CD4-positive, alpha-beta T cell treated with Interleukin-17A for 1 hour (primary cell): ENCODE measurements around the gene HERPUD1.
"Not testable (repeated sequence)": the region's sequence is repeated elsewhere in the genome, so short reads cannot be mapped to it uniquely, and the experiment has no call there.

ENCODE experiments used
- DNase-seq: peaks from one replicate; pipeline ENCODE4 v3.0.0-alpha.2; 2020

The HERPUD1 gene

GRCh38 chr16:56931892-56932720, at the start of gene HERPUD1:
Gene HERPUD1 (plus strand): TSS chr16:56932142. CDS start chr16:56932245, 103 bp downstream.
- peak; percentile 99 for DNase-seq

DNA sequence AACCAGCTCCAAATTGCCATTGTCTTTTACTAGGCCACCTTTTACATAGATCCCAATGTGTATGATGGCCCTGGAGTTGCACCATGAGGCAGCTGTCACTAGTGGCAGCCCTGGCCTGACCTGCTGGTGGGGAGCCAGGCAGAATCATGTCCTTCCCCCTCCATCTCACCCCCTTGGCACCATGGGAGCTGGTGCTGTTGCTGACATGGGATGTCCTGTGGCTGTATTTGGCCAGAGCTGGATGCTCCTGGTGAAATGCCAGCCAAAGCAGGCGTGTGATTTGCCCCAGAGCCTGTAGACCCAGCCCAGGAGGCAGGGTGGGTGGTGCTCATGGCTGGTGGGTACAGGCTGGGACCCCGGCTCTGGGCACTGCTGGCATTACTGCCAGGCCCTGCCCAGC, 48.4 kb upstream of the HERPUD1 start:
- no peak for DNase-seq

DNA sequence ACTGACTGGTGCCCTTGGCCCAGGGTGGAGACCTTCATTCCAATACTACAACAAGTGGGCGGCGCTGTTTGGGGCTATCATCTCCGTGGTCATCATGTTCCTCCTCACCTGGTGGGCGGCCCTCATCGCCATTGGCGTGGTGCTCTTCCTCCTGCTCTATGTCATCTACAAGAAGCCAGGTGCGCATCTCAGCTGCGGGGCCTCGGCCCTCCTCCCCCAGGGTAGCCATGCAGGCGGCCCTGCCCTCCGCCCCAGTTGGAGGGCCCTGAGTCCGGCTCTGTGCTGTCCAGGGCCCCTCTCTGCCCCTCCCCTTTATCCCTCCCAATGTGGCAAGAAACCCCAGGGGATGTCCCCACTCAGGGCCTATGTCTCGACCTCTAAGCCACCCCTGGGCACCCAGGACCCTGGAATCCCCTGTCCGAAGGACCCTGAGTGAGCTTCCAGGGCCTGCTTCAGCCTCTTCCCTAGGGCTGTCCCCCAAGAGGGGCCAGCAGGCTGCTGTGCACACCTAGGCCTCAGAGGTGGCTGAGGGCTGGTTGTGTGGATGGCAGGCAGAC, 47.8 kb upstream of the HERPUD1 start:
- no peak for DNase-seq

GRCh38 chr16:56884929-56885328, 47.0 kb upstream of the HERPUD1 start:
- DNase-seq: not testable (repeated sequence)

DNA sequence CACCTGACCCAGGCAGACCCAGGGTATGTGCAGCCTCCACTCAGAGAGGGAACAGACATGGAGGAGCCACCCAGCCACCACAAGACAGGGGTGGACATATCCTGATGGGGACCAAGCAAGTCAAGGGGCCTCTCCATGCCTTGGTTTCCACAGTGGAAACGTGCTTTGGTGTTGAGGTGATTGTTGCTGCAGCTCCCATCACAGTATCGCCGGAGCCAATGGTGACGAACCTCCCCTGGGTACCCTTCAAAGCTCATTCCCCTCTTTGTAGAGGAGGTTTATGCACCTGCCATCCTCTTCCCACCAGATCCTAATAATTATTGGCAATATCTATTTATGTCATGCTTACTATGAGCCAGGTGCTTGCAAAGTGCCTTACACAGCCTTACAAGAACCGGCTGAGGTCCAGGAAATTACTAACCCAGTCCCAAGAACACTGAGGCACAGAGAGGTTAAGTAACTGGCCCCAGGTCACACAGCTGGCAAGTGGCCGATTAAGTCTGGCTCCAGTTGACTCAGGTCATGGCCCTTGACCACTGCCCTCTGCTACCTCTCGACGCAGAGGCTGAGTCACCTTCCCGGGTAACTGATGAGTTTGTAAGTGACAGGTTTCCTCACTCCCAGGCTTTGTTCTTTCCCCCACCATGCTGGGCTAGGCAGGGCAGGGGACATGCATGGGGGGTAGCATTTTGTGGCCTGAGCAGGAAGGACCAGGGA, 46.3 kb upstream of the HERPUD1 start:
- DNase-seq: no peak

DNA sequence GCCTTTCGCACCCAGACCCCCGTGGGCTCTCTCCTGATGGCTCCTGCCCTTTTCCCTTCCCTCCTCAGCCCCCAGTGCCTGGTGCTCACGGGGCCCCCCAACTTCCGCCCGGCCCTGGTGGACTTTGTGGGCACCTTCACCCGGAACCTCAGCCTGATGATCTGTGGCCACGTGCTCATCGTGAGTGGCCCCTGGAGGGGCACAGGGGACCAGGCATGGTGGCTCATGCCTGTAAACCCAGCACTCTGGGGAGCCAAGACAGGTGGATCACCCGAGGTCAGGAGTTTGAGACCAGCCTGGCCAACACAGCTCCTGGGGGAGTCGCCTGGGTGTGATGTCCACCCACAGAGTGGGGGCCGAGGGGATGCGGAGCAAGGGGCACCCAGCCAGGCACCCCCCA, 45.6 kb upstream of the HERPUD1 start:
- no peak for DNase-seq

- no peak for DNase-seq
Observed at GRCh38 chr16:56886826-56887225, 45.1 kb upstream of the HERPUD1 start.

DNA sequence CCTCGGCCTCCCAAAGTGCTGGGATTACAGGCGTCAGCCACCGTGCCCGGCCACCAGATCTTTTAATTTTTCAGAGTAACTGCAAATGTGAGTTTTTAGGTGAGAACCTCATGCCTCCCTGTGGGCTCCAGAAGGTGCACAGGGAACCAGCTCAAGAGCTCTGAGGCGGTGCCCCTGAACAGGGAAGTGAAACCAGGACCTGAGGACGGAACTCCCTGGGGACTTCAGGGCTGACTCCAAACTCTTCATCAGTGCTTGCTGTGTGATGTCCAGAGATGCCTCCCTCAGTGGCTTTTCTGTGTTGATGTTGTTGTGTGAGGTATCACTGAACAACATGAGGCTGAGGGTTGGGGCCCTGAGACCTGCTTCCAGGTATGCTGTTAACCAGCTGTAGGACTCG, 43.1 kb upstream of the HERPUD1 start:
- DNase-seq: no peak

- DNase-seq: no peak
Observed at GRCh38 chr16:56889206-56889605, 42.7 kb upstream of the HERPUD1 start.

- no peak for DNase-seq
Observed at GRCh38 chr16:56891685-56892084, 40.3 kb upstream of the HERPUD1 start.

DNA sequence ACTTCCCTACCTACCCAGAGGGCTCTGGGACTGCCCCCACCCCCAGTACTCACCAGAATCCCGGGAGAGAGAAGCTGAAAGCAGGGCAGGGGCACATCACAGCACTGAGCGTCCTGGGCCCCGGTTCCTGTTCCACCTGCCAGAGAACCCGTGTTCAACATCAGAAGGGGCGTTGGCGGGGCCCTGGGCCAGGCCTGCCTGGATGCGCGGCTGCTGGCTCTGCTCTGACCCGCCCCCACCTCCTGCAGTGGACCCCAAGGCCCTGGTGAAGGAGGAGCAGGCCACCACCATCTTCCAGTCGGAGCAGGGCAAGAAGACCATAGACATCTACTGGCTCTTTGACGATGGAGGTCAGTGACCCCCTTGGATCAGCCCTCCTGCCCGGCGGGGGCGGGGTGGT, 39.2 kb upstream of the HERPUD1 start:
- DNase-seq: no peak

- DNase-seq: no peak
Observed at GRCh38 chr16:56894331-56894917, 37.5 kb upstream of the HERPUD1 start.

DNA sequence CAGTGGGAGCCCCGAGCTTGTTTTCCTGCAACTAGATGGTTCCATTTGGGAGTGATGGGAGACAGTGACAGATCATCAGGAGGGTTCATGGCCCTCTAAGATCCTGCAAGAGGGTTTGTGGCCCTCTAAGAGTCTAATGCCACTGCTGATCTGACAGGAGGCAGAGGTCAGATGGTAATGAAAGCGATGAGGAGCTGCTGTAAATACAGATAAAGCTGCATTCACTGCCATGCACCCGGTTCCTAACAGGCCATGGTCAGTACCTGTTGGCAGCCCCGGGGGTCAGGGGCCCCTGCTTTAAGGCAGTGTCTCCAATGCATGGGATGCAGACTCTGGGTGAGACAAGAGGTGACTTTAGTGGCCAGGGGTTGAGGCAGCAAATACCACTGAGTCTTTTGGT, 36.1 kb upstream of the HERPUD1 start:
- no peak for DNase-seq

- no peak for DNase-seq
Observed at GRCh38 chr16:56896244-56896643, 35.7 kb upstream of the HERPUD1 start.

GRCh38 chr16:56897026-56897799, 34.7 kb upstream of the HERPUD1 start:
- no peak for DNase-seq

GRCh38 chr16:56898847-56899246, 33.1 kb upstream of the HERPUD1 start:
- DNase-seq: peak; percentile 22

DNA sequence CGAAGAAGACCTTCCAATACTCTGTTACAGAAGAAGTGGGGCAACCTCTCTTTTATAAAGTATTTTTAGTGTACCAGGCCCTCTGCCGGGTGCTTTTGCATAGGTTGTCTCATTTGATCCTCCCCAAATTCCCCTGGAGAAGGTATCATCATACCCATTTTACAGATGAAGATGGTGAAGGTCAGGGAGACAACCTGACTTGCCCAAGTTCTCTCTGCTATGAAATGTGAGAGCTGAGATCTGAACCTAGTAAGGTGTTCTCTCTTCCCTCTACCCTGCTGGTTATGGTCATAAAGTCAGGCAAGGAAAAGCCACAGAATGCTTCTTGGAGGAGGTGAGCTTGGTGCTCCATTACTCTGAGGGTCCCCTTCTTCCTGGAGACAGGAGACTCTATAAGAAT, 28.1 kb upstream of the HERPUD1 start:
- no peak for DNase-seq

DNA sequence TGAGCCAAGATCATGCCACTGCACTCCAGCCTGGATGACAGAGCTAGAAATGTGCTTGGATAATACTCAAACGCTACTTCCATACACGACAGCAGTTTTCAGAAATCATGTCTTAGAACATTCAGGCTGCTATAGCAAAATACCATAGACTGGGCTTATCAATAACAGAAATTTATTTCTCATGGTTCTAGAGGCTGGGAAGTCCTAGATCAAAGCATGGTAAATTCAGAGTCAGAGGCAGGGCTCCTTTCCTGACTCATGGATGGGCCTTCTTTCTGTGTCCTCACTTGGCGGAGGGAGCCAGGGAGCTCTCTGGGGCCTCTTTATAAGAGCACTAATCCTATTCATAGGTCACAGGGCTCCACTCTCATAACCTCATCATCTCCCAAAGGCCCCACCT, 24.5 kb upstream of the HERPUD1 start:
- no peak for DNase-seq

GRCh38 chr16:56909527-56909979, 22.4 kb upstream of the HERPUD1 start:
- DNase-seq: no peak

- no peak for DNase-seq
Observed at GRCh38 chr16:56910112-56910511, 21.8 kb upstream of the HERPUD1 start.

DNA sequence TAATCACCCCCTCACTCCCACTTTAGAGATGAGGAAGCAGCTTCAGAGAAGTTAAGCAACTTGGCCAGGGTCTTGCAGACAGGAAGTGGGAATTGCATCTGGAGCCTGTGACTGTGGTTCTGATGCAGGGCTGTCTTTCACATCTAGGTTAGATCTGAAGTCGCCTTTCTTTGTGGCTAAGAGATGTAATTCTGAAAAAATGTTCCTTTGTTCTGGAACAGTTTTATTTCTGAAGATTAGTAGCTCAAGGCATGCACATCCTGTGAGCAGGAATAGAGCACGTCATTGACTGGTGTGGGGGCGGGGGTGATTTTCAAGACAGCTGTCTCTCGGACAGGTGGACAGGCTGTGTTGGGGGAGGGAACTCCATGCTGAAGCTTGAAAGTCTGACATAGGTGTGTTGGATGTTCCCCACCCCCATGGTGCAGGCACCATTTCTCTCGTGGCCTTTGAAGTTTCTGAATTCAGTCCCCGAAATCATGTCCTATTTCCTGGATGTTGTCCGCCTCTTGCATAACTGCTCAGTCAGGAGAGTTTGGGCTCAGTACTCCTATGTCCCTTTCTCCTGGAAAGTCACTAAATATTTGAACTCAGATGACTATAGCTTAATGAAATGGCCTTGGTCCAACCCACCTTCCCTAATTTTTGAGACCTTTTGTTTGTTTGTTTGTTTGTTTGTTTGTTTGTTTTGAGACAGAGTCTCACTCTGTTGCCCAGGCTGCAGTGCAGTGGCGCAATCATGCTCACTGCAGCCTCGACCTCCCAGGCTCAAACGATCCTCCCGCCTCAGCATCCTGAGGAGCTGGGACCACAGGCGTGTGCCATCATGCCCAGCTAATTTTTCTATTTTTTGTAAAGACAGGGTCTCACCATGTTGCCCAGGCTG, 21.0 kb upstream of the HERPUD1 start:
- DNase-seq: no peak
